Stimulated activated CD8-positive, alpha-beta memory T cell treated with anti-CD3 and anti-CD28 coated beads, Interleukin-7, amount 100 ng/mL, for 4 hours (primary cell): ENCODE results near the gene ING5.

ENCODE experiments used
- DNase-seq, 2 donors: peaks; one replicate each; pipeline ENCODE4 v3.0.0-alpha.2; 2020; ENCODE audit warnings: low read depth in 2 of 2

ING5 gene

DNA sequence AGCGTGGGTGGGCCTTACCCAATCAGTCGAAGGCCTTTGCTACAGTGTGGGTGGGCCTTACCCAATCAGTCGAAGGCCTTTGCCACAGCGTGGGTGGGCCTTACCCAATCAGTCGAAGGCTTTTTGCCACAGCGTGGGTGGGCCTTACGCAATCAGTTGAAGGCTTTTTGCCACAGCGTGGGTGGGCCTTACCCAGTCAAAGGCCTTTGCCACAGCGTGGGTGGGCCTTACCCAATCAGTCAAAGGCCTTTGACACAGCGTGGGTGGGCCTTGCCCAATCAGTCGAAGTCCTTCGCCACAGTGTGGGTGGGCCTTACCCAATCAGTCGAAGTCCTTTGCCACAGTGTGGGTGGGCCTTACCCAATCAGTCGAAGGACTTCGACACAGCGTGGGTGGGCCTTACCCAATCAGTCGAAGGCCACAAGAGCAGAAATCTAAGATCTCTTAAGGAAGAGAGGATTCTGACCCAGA is 58.5 kb downstream of the ING5 start:
- DNase-seq: no peak

DNA sequence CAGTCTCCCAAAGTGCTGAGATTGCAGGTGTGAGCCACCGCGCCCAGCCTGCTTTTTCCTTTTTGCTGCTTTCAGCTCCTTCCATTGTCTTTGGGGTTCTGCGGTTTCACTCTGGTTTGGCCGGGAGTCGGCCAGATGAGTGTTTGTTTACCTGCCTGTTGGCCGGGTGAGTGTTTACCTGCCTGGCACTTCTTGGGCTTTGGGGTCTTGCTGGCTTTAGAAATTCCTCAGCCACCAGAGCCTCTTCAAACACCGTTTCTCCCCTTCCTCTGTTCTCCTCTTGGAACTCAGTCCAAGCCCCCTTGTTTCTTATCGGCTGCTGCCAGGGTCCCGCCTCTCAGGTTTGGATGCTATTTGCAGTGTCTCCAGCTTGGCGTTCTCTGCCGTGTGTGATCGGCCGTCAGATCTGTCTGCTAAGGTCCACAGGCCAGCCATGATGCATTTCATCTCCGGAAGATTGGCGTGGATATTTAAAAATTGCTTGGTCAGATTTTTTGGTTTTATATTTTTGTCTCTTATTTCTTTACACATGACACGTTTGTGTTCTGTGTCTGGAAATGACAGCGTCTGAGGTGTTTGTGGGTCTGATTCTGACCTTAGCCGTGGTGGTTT is 60.6 kb downstream of the ING5 start:
- DNase-seq: no peak

DNA sequence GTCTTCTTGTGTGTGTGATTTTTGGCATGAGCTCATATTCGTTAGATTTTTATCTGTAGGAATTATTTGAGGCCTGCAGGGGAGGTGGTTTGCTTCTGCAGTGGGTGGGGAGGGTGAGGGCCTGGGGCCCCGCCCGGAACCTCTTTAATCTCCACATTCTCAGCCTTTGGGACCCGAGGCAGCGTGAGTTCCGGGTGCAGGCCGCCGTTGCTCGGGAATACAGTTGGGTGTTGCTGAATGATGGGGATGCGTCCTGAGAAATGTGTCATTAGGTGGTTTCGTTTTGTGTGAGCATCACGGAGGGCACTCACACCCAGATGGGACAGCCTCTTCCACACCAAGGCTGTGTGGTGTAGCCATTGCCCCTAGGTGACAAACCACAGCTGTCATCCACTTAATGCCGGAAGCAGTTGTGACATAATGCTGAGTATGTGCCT is 61.1 kb downstream of the ING5 start:
- peak; percentile 62 to 69 for DNase-seq

DNA sequence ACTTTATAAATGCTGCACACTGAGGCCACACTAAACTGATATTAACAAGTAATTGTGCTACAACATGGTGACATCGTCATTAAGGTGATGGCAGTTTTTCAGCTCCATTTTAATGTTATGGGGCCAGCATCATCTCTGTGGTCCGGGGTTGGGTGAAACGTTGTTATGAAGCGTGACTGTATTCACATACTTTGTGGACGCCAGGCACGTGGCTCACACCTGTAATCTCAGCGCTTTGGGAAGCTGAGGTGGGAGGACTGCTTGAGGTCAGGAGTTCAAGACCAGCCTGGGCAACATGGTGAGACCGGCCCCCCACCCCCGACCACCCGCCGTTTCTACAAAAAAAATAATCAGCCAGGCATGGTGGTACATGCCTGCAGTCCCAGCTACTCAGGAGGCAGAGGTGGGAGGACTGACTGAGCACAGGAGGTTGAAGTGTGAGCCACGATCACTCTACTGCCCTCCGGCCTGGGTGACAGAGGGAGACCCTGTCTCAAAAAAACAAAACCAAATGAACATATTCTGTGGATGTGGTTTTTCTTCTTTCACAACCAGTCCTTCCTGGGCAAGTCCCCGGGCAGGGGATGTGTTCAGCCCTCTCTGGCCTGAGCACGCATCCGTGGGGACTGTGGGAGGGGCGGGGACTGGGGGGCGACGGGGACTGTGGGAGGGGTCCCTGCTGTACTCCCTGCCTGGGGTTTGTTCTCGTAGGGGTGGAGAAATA is 61.9 kb downstream of the ING5 start:
- peak in 1 of 2 donors; percentile 19 for DNase-seq

DNA sequence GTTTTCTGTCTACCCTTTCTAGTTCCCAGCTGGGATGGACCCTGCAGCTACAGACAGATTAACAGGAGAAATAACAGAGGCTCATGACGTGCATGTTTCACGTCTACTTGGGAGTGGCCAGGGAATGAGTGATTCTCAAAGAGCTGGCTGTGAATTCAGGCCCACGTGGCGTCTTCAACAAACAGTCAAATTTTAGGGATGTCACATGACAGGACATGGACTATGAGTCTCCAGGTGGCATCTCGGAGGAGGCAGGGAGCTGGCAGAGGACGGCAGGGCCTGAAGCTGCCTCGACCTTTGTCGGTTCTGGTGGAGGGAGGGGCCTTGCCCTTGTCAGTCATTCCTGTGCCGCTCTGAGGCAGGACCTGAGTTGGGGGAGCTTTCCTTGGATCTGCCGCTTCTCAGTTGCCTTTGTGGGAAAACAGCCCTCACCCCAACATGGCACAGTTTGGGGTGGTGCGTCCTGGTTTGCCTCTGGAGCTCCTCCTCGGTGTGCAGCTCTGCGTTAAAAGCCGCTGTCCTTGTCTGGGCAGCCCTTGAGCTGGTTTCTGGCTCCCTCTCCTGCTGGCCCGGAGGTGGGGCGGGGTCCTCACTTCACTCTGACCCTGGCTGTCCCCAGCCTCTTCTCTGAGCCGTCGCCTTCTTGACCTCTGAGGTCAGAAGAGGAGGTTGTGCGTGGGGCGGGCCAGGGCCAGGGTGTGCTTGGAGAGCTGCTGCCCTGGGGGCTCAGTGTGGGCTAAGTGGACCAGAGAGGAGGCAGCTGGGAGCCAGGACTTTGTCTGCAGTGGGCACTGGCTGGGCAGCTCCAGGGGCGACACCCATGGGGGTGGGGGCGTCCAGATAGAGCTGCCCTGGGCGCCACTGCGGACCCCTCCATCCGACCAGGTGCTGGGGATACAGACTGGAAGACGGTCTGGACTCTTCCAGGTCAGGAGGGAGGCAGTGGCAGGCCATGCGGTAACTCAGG is 62.7 kb downstream of the ING5 start:
- DNase-seq: no peak

DNA sequence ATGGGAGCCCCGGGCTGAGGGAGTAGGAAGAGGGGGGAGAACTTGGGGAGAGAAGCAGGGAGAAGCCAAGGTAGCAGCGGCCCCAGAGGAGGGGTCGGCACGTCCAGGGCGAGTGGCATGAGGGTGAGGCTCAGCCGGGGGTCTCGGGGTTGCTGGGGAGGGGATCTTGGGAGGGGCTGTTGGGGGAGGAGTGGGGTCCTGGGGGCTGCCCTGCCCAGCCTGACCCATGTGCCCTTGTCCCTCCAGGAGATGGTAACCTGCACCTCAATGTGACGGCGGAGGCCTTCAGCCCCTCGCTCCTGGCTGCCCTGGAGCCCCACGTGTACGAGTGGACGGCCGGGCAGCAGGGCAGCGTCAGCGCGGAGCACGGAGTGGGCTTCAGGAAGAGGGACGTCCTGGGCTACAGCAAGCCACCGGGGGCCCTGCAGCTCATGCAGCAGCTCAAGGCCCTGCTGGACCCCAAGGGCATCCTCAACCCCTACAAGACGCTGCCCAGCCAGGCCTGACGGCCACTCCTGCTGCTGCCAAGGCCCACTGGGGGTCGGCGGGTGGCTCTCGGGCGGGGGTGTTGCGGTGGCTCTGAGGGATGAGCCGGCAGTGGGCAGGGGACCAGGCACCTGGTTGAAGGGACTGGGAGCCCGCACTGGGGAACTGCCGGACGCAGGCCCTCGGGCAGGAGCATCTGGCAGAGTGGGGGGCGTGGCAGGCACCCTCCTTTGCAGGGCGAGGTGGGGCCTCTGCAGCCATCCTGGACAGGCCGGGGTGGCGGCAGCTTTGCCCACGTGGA is 65.8 kb downstream of the ING5 start:
- DNase-seq: no peak

DNA sequence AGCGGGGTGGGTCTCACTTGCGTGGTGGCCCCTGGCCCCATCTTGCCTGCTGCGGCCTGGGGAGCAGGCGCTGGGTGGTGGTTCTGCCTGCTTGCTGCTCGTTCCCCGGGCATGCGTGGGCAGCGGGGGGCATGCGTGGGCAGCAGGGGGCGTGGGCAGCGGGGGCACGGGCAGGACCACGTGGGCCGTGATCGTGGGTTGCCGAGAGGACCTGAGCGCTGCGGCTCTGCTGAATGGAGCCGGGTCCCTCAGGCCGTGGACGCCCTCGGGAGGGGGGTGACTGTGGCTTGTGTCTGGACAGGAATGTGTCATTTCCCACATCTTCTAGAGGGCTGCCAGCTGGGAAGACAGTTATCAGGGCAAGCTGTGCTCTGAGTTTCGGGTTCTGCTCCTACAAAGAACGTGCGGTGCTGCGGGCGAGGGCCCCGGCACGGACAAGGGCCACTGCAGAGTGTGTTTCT is 66.4 kb downstream of the ING5 start:
- DNase-seq: no peak

DNA sequence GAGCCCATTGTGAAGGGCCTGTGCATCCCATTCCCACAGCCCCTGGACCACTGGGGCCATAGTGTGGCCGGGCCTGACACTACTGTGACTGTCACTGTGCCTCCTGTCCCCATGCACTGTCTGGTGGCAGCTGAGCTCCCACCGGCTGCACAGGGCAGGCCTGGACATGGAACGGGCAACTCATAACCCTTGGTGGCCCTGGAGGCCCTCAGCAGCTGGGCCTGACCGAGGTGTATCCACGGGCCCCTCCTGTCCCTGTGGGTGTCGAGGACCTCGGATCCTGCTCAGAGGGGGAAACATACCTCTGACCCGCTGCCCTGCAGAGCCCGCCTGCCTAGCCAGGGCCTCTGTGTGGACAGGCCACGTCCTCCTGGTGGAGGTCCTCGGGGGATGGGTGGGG is 67.0 kb downstream of the ING5 start:
- DNase-seq: no peak

DNA sequence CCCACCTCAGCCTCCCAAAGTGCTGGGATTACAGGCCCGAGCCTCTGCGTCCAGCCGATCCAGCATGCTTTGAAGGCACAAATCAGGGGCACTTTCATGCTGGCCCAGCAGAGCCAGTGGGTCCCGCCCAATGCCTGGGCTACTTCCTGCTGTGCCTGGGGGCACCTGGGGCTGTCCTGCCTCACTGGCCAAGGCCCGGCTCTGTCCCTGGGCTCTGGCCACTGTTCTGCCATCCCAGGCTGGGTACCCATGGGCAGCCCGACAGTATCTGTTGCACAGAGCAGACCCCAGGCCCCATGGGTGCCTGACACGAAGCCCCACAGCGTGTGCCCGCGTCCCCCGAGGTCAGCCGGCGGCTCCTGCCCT is 68.0 kb downstream of the ING5 start:
- DNase-seq: no peak

DNA sequence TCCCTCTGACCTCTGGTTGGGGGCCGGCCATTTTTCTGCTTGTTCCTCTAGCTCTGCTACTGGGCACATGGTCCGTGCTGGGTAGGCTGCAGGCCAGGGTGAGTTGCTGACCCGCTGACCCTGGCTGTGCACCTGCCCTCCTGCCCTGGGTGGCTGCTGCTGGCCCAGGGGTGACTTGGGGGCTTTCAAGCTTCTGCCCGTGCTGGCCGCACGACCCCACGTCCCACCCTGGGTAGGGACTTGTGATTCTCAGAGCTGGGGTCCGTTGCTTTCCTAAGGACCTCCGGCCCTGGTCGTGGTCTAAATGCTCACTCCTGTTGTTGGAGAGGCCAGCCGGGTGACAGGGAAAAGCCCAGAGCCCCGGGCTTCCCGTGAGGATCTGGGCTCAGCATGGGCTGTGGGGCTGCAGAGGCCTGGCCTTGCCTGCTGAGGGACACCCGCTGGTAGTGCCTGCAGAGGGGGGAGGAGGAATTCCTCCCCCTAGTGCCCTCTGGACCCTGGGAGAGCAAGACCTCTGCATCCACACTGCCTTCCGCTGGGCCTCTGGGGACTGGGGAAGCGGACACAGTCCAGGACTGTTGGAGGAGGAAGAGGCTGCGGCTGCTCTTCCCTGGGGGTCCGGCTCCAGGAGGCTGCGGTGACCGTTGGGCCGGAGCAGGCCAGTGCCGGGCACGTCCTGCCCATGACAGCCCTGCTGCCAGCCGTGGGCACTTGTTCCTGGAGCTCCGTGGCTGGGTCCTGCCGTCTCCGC is 68.5 kb downstream of the ING5 start:
- DNase-seq: no peak

DNA sequence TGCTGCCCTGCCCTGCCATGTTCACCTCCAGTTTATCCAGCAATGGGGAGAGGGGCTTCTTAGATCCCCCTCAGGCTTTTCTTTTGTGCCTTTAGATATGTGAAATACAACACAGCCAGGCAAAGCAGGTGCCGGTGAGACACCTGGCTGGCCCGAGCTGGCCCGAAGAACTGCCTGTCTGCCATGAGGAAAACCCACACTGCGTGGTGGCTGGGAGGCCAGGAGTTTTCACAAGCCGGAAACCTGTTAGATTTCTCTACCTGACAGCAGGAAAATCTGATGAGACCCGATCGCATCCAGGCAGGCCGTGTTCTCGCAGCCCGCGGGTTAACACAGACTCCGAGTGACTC is 69.1 kb downstream of the ING5 start:
- DNase-seq: no peak

DNA sequence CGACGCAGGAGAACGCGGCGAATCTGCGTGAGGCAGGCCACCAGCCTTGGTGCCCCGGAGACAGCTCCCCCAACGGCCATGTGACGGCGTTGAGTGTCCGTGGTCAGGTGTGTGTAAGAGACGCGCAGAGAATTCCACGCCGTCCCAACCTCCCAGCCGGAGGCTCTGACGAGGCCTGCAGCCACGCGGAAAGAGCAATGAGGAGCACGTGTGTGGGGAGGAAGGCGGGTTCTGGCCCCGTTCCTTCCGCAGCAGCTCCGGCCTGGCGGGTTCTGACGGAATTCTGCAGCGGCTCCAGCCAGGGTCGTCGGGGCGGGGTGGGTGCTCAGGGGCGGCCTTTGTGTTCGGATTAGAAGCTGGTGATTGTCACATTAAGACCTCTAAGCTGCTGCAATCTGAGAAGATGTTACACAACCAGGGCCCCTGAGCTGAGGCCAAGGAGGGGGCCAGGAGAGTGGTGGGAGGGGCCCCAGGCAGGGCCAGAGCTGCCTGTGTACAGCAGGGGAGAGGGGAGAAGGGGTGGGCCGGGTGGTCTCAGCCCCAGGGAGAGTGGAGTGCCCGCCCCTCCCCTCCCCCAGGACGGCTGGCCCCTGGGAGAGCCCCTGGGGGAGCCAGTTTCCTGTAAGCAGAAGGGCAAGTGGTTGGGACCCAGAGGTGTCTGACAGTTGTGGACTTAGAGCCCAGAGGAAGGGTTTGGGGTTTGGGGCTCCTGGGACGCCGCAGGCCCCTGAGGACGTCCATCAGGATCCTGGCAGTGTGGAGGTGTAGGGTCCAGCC is 69.6 kb downstream of the ING5 start:
- DNase-seq: no peak

DNA sequence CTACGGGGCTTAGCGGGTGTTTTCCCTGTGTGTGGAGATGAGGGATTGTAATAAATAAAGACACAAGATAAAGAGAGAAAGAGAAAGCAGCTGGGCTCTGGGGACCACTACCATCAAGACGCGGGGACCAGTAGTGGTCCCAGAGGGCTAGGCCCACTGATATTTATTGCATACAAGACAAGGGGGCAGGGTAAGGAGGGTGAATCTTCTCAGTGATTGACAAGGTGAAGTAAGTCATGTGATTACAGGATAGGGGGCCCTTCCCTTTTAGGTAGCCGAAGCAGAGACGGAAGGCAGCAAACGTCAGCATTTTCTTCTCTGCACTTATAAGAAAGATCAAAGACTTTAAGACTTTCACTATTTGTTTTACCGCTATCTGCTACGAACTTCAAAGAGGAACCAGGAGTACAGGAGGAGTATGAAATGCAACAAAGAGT is 70.2 kb downstream of the ING5 start:
- no peak for DNase-seq

DNA sequence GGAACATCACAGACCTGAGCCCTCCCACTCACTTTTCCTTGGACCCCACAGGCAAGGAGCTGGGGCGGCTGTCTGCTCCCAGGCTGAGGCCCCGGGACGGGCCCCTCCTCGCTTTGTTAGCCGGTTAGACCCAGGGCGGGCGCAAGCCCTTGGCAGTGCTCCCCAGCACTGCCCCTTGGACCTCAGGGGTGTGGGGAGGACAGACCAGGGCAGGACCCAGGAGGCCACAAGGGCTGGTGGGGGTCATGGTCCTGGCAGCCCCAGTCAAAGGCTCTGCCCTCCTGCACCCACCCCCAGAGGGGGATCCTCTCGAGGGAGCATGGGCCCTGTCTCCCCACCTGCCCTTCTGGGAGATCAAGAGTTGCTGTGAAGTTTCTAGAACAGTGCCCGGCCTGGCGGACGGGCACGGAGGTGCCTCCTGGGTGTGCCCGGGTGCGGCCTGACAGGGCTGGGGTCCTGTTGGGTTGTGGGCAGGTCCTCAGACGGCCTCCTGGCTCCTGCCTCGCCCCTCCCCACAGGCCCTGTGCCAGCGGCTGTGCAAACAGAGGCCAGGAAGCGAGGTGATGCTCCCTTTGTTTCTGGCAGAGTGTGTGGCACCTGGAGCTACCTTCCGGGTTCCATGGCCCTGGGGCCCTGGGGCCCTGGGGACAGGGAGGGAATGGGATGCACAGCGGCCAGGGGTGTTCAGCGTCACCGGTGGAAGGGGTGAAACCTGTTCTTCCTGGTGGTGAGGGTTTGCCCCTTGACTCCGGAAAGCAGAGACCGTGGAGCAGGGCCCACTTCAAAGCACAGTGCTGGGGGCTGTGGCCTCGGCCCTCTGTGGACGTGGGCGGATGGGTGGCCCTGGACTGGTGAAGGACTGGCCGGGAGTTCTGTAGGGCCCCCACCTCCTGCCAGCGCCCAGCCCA is 71.9 kb downstream of the ING5 start:
- no peak for DNase-seq

DNA sequence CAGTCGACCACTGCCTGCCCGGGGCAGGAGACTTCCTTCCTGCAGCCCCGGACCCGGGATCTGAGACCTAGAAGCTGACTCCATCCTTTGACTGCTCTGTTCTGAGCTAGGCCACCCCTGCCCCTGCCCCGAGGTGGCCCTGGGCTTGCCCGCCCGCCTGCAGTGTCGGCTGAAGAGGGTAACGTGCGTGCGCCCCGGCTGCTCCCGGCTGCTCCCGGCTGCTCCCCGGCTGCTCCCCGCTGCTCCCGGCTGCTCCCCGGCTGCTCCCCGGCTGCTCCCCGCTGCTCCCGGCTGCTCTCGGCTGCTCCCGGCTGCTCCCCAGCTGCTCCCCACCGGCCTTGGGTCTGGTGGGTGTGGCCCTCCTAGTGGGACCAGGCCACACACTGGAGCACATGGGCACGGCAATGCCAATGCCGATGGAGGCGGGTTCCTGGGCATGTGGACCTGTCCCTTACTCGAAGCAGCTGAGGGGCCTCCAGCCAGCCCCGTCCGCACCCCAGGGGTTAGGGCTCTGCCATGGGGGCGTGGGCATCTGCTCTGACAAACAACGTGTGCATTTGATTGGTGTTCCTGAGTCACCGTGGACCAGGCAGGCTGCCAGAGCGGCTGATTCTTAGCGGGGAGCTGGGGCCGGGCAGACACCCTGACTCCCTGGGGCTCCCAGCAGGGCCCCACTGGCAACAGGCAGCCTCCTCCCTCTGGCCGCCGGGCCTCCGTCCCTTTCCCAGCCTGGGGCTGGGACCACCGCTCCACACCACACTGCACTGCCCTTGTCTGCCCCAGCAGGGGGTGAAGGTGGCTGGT is 72.8 kb downstream of the ING5 start:
- DNase-seq: no peak

DNA sequence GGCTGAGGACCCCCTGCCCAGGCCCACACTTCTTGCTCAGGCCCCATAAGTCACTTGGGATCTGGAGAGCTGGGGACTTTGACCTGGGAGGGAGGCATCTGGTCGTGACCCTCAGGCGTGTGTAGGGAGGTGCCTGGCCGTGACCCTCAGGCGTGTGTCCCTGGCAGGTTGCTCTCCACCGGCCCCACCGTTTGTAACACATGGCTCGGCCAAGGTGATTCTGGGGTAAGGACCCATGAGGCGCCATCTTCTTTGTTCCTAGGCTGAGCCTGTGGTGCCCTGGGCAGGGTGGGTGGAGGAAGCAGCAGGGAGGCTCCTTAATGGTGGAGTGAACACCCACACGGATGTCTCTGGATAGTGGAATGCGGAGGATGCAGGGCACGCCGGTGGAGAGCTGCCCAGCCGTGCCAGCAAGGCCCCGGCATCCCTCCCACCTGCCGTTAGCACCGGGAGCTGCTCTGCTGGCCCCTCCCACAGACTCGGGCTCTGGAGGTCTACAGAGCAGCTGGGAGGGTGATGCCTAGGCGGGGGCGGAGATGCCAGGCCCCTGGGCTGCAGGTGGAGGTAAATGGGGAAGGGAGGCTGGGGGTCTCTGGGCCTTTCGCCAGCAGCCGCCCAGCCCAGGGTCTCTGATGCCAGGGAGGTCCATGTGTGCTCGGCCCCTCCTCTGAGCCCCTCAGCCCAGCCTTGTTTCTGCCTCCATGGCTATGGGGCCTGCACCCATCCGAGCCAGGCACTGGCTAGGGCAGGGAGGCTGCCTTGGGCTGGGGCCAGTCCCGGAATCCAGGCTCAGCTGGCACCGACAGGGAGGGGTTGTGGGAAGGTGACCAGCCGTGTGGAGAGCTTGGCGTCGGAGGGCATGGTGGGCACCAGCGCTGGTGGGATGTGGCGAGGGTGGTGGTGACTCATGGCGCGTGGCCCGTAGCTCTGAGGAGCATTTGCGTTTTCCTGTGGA is 73.7 kb downstream of the ING5 start:
- DNase-seq: no peak
